GM12878 (cell line): Measurements from ENCODE around the gene COA1. TPM values are rescaled to one million over a fixed set of nuclear protein-coding genes. Genes with fewer than 3 reads are reported as not detected.

Experiments used
- ATAC-seq: fragments of 200-7000 bp; cut with Tn5 transposase; 3 replicates; pipeline ENCODE4 v1.9.1; 2020; ENCODE audit warnings: mild to moderate bottlenecking, moderate library complexity
- BruUV-seq: library from RNA; stranded (reverse); fragments of 400-500 nt; replicated peaks from 2 replicates; lab custom pipeline; 2021; lab: Mats Ljungman, UMichigan
- CTCF ChIA-PET: fragments of 300-600 bp; sonication (Branson Sonifier 250); formaldehyde crosslinking; extraction: SDS; loops from one replicate; lab custom pipeline; 2021; ENCODE audit warnings: inconsistent platforms; lab: Yijun Ruan, JAX
- POLR2A ChIA-PET: fragments of 350-600 bp; formaldehyde crosslinking; extraction: SDS; loops from one replicate; lab custom pipeline; 2021; ENCODE audit warnings: inconsistent platforms; lab: Charles Lee
- RAD21 ChIA-PET: fragments of 300-600 bp; sonication (Branson Sonifier 250); formaldehyde crosslinking; loops from one replicate; lab custom pipeline; 2023; ENCODE audit warnings: antibody characterized with exemption; ENCODE audit not compliant: unreplicated experiment; lab: Charles Lee
- SMC1A ChIA-PET: fragments of 300-600 bp; sonication (Branson Sonifier 250); formaldehyde crosslinking; loops from one replicate; lab custom pipeline; 2023; ENCODE audit not compliant: unreplicated experiment, uncharacterized antibody; lab: Charles Lee
- DNase-seq: peaks from one replicate; pipeline ENCODE4 v3.0.0-alpha.2; 2011; ENCODE audit warnings: low read depth, low spot score
- FAIRE-seq: peaks from 3 replicates; lab custom pipeline; 2011; peaks lifted over from hg19 to GRCh38; lab: Jason Lieb, UNC
- H2AFZ ChIP-seq: 2 replicates; pipeline ENCODE4 v1.6.0; 2011; ENCODE audit warnings: low read depth, low read length, control low read depth; ENCODE audit not compliant: control insufficient read depth
- H3K27ac ChIP-seq: 2 replicates; pipeline ENCODE4 v1.5.1; 2011; ENCODE audit warnings: control low read depth; ENCODE audit not compliant: control insufficient read depth, insufficient read depth
- H3K27me3 ChIP-seq, 2 experiments: replicated peaks in 1 of 2; 2 replicates each; pipeline versions ENCODE4 v1.6.0 to v1.6.1; 2011; ENCODE audit warnings: low read length in 1 of 2; ENCODE audit not compliant: control insufficient read depth in 2 of 2, insufficient read depth in 2 of 2
- H3K36me3 ChIP-seq, 2 experiments: 2 replicates each; pipeline ENCODE4 v1.5.1; 2011; ENCODE audit warnings: low read length in 1 of 2; ENCODE audit not compliant: control insufficient read depth in 2 of 2, insufficient read depth in 2 of 2
- H3K4me1 ChIP-seq: 2 replicates; pipeline ENCODE4 v1.6.1; 2011; ENCODE audit warnings: mild to moderate bottlenecking, low read length, moderate library complexity, mixed read lengths; ENCODE audit not compliant: control insufficient read depth, insufficient read depth
- H3K4me2 ChIP-seq: 2 replicates; pipeline ENCODE4 v1.6.0; 2011; ENCODE audit warnings: control low read depth; ENCODE audit not compliant: control insufficient read depth, insufficient read depth
- H3K4me3 ChIP-seq: fragments of 200-600 bp; sonication (generic); 2 replicates; pipeline ENCODE4 v1.5.1; 2016
- H3K79me2 ChIP-seq: 2 replicates; pipeline ENCODE4 v1.6.0; 2011; ENCODE audit warnings: low read length; ENCODE audit not compliant: control insufficient read depth, insufficient read depth
- H3K9ac ChIP-seq: 2 replicates; pipeline ENCODE4 v1.8.0; 2011; ENCODE audit warnings: low read length, control low read depth, mixed read lengths; ENCODE audit not compliant: control insufficient read depth, insufficient read depth
- H3K9me3 ChIP-seq: replicated peaks from 3 replicates; pipeline ENCODE4 v1.5.1; 2011; ENCODE audit warnings: mild to moderate bottlenecking, low read length; ENCODE audit not compliant: control insufficient read depth, insufficient read depth
- H4K20me1 ChIP-seq: 2 replicates; pipeline ENCODE4 v1.6.0; 2011; ENCODE audit not compliant: control insufficient read depth, insufficient read depth
- BACH1 ChIP-seq: fragments of 450-650 bp; IDR thresholded peaks from 2 replicates; pipeline ENCODE4 v1.6.1; 2017; ENCODE audit warnings: mild to moderate bottlenecking, borderline replicate concordance
- BCL3 ChIP-seq: IDR thresholded peaks from 2 replicates; pipeline ENCODE4 v1.6.1; 2011; ENCODE audit warnings: borderline replicate concordance, low read depth, mild to moderate bottlenecking, moderate library complexity, low read length; ENCODE audit not compliant: insufficient read depth, poor library complexity, severe bottlenecking
- CBFB ChIP-seq: IDR thresholded peaks from 2 replicates; pipeline ENCODE4 v1.6.1; 2016; ENCODE audit warnings: antibody characterized with exemption, low read depth
- CREB1 ChIP-seq: IDR thresholded peaks from 2 replicates; pipeline ENCODE4 v1.6.1; 2012; ENCODE audit warnings: low read depth, mild to moderate bottlenecking, inconsistent platforms
- ETV6 ChIP-seq, 2 experiments: fragments of 450-650 bp in 1 of 2; IDR thresholded peaks in 1 of 2; conservative IDR thresholded peaks in 1 of 2; 2 replicates each; pipeline ENCODE4 v1.6.1; 2014; ENCODE audit warnings: antibody characterized with exemption in 1 of 2, borderline replicate concordance in 1 of 2, low read depth in 1 of 2, mild to moderate bottlenecking in 1 of 2, moderate library complexity in 1 of 2
- EZH2 ChIP-seq: IDR thresholded peaks from 2 replicates; pipeline ENCODE4 v1.6.1; 2012; ENCODE audit warnings: low read depth, mild to moderate bottlenecking, control low read depth, inconsistent platforms, low read length, borderline replicate concordance; ENCODE audit not compliant: control insufficient read depth
- IKZF1 ChIP-seq: fragments of 450-650 bp; conservative IDR thresholded peaks from 2 replicates; pipeline ENCODE4 v1.6.1; 2017; ENCODE audit warnings: antibody characterized with exemption, mild to moderate bottlenecking
- IKZF2 ChIP-seq, 2 experiments: fragments of 450-650 bp; IDR thresholded peaks; 2 replicates each; pipeline ENCODE4 v1.6.1; 2017; ENCODE audit warnings: mild to moderate bottlenecking in 2 of 2, moderate library complexity in 2 of 2
- IRF3 ChIP-seq: fragments of 450-650 bp; IDR thresholded peaks from 2 replicates; pipeline ENCODE4 v1.6.1; 2014; ENCODE audit warnings: mild to moderate bottlenecking
- JUNB ChIP-seq: IDR thresholded peaks from 2 replicates; pipeline ENCODE4 v1.6.1; 2016; ENCODE audit warnings: antibody characterized with exemption, mild to moderate bottlenecking
- POLR2AphosphoS2 ChIP-seq: IDR thresholded peaks from 2 replicates; pipeline ENCODE4 v1.6.1; 2011; ENCODE audit warnings: low read depth, mild to moderate bottlenecking, low read length, improper control_type of control experiment, moderate library complexity
- RELA ChIP-seq: fragments of 450-650 bp; IDR thresholded peaks from 2 replicates; pipeline ENCODE4 v1.8.0; 2014; ENCODE audit warnings: borderline replicate concordance; ENCODE audit not compliant: partially characterized antibody
- STAT1 ChIP-seq: fragments of 450-650 bp; conservative IDR thresholded peaks from 2 replicates; pipeline ENCODE4 v1.6.1; 2014; ENCODE audit warnings: antibody characterized with exemption, mild to moderate bottlenecking
- ZNF207 ChIP-seq: fragments of 450-650 bp; IDR thresholded peaks from 2 replicates; pipeline ENCODE4 v1.6.1; 2014; ENCODE audit warnings: antibody characterized with exemption, mild to moderate bottlenecking, borderline replicate concordance
- ZNF24 ChIP-seq: fragments of 450-650 bp; IDR thresholded peaks from 2 replicates; pipeline ENCODE4 v1.6.1; 2017; ENCODE audit warnings: antibody characterized with exemption, mild to moderate bottlenecking
- WGBS: methylation state at CpG from one replicate; pipeline ENCODE4 v1.1.6; 2016; ENCODE audit warnings: low lambda C conversion rate; ENCODE audit not compliant: insufficient replicate concordance, insufficient coverage; ENCODE audit errors: missing lambda C conversion rate; 5-methylcytosine and 5-hydroxymethylcytosine counted together
- in situ Hi-C: fragments of 300-500 bp; cut with MboI; formaldehyde crosslinking; loops from 9 replicates; pipeline ENCODE4 v1.14.3; 2018; ENCODE audit warnings: mixed read lengths
- intact Hi-C: fragments of 100-400 bp; cut with micrococcal nuclease; formaldehyde crosslinking; loops from one replicate; pipeline ENCODE4 v1.14.2; 2022; ENCODE audit not compliant: unreplicated experiment
- polyA plus RNA-seq, 11 experiments: library from polyadenylated mRNA; depleted of rRNA in 4 of 11; unstranded in 6 of 11; stranded (reverse) in 5 of 11; fragments of >200 nt; fragmentation: Nextera tagmentation in 4 of 11; fragmentation: Illumina TruSeq in 1 of 11; extraction: Ambion mirVana in 4 of 11; extraction: Trizol in 1 of 11; gene quantifications; 1 replicate in 1 of 11; 2 replicates in 10 of 11; pipeline versions ENCODE4 v1.2.1 to v1.2.3, GENCODE V29; 2011 to 2016; ENCODE audit warnings: inconsistent platforms in 2 of 11, missing spikeins in 2 of 11, low read depth in 1 of 11
- total RNA-seq, 4 experiments: library from RNA; depleted of rRNA in 3 of 4; stranded (reverse); fragments of >200 nt in 3 of 4; fragmentation: Illumina TruSeq in 1 of 4; extraction: Trizol in 1 of 4; gene quantifications; 2 replicates each; pipeline versions ENCODE4 v1.2.1 to v1.2.3, GENCODE V29; 2013 to 2021
- TF ChIP-seq, protein P1 (sequence below): fragments of 450-650 bp; IDR thresholded peaks from 2 replicates; pipeline ENCODE4 v1.6.1; 2017; ENCODE audit warnings: mild to moderate bottlenecking, moderate library complexity

Gene COA1
- total and polyA plus RNA-seq, 10 of the 15 experiments (the other 5 are each of a cell fraction or from before 2014, with no cell fraction given): 83.1 to 258 (median 111) TPM

GRCh38 chr7:43756368-43757072 is 27.2 kb upstream of the COA1 start:
- no peaks in the 10 kb centered on the region for H3K36me3 ChIP-seq
- H4K20me1 ChIP-seq: no peaks in the 10 kb centered on the region
- no peak overlapping the region for H2AFZ ChIP-seq
- intact Hi-C loops: no loop called here
- ChIA-PET CTCF (interaction anchor here (1.0 to 2.4 kb wide), 6 partner anchors 20 to 174 kb away, joined by 3 to 7 read pairs (median 6); no protein-coding TSS in a partner anchor), SMC1A (interaction anchor here (1.0 to 9.8 kb wide), 7 partner anchors 11 to 174 kb away, joined by 3 to 84 read pairs (median 6); partner anchors contain the start of genes COA1 and STK17A), POLR2A (interaction anchor here (0.5 to 1.2 kb wide), 3 partner anchors 20 to 95 kb away, joined by 3 to 6 read pairs (median 3); no protein-coding TSS in a partner anchor), RAD21 (interaction anchor here (0.6 to 5.3 kb wide), 5 partner anchors 20 to 174 kb away, joined by 3 to 40 read pairs (median 4); partner anchors contain the start of gene STK17A)
- H3K27me3 ChIP-seq: no peaks in the 10 kb centered on the region
- WGBS: 95% methylated on average over 1 of the region's 1 CpG
- no peaks in the 10 kb centered on the region; the same call in 2 of the 3 replicates for H3K9me3 ChIP-seq
- BruUV-seq: no TSS peak
- H3K4me3 ChIP-seq: no peak overlapping the region
- H3K4me1 ChIP-seq: peaks cover 24% of the 10 kb centered on the region
- no peak overlapping the region for H3K27ac ChIP-seq
- peak overlapping the region; percentile 46 for H3K4me2 ChIP-seq
- no peak for DNase-seq
- peaks cover 19% of the 10 kb centered on the region for H3K79me2 ChIP-seq
- in situ Hi-C loops: no loop called here
- peak overlapping the region; percentile 13; the same call in 1 of the 2 replicates for H3K9ac ChIP-seq
- FAIRE-seq: peak; percentile 47
- peak; percentile 5; the same call in 2 of the 3 replicates for ATAC-seq
- no peak for TF ChIP-seq EZH2
- 0 out of 2 replicates have a peak, but pooled peaks have one; percentile 26 for TF ChIP-seq CREB1
- peak; percentile 85 for TF ChIP-seq CBFB
- no peak for TF ChIP-seq BACH1
- TF ChIP-seq IKZF1: peak; percentile 72
- no peak for TF ChIP-seq RELA
- no peak for TF ChIP-seq STAT1
- no peak for TF ChIP-seq IRF3
- TF ChIP-seq, protein P1, sequence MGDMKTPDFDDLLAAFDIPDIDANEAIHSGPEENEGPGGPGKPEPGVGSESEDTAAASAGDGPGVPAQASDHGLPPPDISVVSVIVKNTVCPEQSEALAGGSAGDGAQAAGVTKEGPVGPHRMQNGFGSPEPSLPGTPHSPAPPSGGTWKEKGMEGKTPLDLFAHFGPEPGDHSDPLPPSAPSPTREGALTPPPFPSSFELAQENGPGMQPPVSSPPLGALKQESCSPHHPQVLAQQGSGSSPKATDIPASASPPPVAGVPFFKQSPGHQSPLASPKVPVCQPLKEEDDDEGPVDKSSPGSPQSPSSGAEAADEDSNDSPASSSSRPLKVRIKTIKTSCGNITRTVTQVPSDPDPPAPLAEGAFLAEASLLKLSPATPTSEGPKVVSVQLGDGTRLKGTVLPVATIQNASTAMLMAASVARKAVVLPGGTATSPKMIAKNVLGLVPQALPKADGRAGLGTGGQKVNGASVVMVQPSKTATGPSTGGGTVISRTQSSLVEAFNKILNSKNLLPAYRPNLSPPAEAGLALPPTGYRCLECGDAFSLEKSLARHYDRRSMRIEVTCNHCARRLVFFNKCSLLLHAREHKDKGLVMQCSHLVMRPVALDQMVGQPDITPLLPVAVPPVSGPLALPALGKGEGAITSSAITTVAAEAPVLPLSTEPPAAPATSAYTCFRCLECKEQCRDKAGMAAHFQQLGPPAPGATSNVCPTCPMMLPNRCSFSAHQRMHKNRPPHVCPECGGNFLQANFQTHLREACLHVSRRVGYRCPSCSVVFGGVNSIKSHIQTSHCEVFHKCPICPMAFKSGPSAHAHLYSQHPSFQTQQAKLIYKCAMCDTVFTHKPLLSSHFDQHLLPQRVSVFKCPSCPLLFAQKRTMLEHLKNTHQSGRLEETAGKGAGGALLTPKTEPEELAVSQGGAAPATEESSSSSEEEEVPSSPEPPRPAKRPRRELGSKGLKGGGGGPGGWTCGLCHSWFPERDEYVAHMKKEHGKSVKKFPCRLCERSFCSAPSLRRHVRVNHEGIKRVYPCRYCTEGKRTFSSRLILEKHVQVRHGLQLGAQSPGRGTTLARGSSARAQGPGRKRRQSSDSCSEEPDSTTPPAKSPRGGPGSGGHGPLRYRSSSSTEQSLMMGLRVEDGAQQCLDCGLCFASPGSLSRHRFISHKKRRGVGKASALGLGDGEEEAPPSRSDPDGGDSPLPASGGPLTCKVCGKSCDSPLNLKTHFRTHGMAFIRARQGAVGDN: no peak
- peak; percentile 67 for TF ChIP-seq BCL3
- TF ChIP-seq POLR2AphosphoS2: no peak
- TF ChIP-seq ETV6 (conservative IDR thresholded peaks at IDR 0.05 in 1 of 2, IDR thresholded peaks at IDR 0.05 in 1 of 2; ENCODE audit: borderline replicate concordance in 1 of 2, low read depth in 1 of 2): 0 out of 4 replicates have a peak, but pooled peaks of 1 of the 2 experiments have one; percentile 26
- TF ChIP-seq ZNF24: no peak
- peak; percentile 87 for TF ChIP-seq JUNB
- no peak for TF ChIP-seq ZNF207
- TF ChIP-seq IKZF2 (IDR thresholded peaks at IDR 0.05): peak; percentile 69 to 83
